HG02759 (cell line): Measurements from ENCODE around the gene PCGF6.
"Not testable (repeated sequence)": the region's sequence is repeated elsewhere in the genome, so short reads cannot be mapped to it uniquely, and the experiment has no call there.

Source experiments
- ATAC-seq: cut with Tn5 transposase; IDR thresholded peaks from one replicate; pipeline ENCODE4 v1.9.1; 2021; ENCODE audit warnings: mild to moderate bottlenecking, moderate library complexity; ENCODE audit not compliant: unreplicated experiment

Gene PCGF6

DNA sequence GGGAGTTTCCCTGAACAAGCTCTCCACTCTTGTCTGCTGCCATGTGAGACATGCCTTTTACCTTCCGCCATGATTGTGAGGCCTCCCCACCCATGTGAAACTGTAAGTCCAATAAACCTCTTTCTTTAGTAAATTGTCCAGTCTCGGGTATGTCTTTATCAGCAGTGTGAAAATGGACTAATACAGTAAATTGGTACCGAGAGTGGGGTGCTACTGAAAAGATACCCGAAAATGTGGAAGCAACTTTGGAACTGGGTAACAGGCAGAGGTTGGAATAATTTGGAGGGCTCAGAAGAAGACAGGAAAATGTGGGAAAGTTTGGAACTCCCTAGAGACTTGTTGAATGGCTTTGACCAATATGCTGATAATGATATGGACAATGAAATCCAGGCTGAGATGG lies 92.0 kb downstream of the PCGF6 start:
- not testable (repeated sequence) for ATAC-seq

GRCh38 chr10:103257812-103258211 lies 93.1 kb downstream of the PCGF6 start:
- no peak for ATAC-seq

GRCh38 chr10:103256613-103257012 lies 94.3 kb downstream of the PCGF6 start:
- ATAC-seq = no peak

- no peak for ATAC-seq
These were observed 96.2 kb downstream of the PCGF6 start for GRCh38 chr10:103254538-103255325.

DNA sequence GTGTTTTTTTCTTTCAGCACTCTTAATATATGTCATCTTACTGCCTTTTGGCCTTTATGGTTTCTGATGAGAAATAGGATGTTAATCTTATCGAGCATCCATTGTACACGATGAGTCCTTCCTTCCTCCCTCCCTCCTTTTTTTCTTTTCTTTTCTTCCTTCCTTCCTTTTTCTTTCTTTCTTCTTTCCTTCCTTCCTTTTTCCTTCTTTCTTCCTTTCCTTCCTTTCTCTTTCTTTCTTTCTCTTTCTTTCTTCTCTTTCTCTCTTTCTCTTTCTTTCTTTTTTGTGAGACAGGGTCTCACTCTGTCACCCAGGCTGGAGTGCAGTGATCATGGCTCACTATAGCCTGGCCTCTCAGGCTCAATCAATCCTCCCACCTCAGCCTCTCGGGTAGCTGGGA lies 96.8 kb downstream of the PCGF6 start:
- ATAC-seq = no peak
